SHP77 treated with DMSO at 0.1 percent for 48 hours (cell line): ENCODE data around the gene MCTP1.
"Not testable (repeated sequence)": the region's sequence is repeated elsewhere in the genome, so short reads cannot be mapped to it uniquely, and the experiment has no call there.

Source experiments
- DNase-seq: peaks from one replicate; lab custom pipeline; 2025; lab: John Stamatoyannopoulos, UW

Gene MCTP1

DNA sequence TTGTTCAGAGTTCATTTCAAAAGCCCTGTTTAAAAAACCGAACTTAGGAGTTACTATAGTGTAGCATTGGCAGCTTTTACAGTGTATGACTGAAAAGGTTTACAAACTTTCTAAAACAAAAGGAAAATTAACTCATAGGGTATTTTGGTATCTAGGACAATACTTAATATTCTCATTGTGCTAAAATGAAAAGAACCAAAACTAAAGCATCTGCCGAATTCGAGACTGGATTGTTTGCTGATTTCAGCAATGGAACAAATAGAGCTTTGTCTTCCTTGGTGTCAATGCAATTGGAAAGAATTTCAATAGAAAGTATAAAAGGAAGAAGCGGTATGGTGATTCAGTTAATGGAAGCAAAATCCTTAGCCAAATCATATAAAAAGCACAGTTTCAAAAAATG is 412.4 kb downstream of the MCTP1 start:
- no peak for DNase-seq

DNA sequence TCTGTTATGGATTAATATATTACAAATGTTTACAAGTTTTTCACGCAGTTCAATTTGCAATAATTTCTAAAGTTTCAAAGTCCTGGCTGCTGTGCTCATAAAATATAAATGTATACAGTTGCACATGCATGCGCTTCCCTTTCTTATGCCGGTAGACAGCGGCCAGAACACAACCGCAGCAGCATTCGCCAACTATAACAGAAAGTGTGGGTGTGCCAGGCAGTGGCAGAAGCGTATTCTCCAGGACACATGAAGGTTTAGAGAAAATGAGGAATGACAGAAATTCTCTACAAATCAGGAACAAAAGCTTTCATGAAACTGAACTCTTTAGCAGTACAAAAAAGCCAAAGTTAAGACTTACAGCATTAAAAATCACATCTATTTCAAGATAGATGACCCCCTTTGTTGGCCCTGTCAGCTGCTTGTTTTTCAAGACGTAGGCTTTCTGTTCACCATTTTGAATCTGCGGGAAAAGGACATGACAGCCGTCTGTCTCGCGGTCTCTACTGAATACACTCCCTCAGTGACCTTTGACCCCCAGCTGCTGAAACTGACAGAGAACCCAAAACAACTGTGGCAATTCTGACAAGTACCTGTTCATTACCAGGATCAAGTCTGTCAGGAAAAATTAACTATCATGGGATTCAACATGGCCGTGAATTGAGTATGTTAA is 414.2 kb downstream of the MCTP1 start:
- no peak for DNase-seq

DNA sequence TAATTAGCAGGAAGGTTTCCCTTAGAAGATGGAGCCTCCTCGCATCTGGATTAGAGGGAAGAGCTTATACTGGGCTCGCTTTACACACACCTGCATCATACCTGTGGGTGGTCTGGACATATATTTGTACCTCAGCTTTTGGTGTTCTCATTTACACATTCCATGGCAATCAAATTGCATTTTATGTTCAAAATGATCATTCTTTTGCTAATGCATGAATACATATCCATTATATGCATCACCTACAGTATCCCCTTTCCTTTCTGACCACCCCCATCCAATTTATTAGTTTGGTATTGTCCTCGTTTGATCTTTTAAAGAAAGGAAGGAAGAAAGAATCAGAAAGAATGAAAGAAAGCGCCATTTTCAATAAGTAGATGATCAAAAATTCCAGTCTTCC is 415.0 kb downstream of the MCTP1 start:
- no peak for DNase-seq

DNA sequence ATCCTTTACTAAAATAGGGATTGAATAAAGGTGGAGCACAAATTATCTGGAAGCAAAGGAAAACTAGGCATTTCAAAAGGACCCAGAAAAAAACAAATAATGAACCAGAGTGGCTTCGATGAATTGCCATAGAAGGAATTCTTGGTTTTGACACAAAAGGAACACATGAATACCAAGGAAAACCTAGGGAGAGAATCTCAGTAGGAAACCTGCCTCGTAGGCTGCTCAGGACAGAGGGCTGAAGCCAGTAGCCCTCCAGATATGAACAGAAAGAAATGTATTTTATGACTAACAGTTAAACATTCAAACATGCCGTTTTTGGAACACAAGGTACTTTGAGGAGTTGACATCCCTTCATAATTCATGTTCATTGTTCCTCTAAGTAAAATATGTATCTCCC is 420.9 kb downstream of the MCTP1 start:
- DNase-seq: no peak

DNA sequence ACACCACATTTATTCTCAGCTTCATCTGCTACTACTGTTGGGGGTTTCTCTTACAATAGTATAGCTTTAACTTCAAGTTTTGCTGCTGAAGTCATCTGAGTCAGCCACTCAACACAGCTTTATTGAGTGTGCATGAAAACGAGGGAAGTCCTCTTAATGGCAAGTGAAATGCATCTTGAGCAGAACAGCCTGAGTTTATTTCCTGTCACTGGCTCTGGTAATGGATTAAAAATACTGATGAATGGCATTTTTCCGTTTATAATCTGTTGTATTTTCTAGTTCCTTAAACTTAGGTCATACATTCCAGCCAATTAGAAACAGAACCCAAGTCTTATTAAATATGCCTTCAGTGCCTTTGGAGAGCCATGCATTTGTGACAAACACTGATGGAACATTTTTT is 427.8 kb downstream of the MCTP1 start:
- no peak for DNase-seq

DNA sequence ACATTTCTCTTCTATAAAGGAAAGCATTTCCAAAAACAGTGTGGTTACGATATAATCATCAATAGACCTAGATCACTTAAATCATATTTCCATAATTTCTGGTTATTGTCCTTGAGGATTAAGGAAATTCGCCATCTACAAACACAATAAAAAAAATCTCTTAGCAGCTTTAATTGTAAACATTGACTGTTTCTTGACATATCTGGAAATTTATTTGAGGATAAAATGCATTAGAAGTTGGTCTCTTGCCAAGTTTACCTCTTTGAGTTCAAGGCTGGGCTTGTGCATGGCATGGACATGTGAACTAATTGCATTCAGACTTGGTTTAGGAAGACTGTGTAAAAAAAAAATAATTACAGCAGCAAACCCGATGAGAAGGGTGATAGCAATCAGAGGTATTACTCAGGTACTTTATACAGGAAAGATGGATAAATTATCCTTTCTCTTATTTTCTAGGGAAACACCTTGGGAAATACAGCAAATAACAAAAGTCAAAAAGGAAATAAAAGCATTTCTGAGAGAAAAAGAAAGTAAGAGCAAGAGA is 428.6 kb downstream of the MCTP1 start:
- no peak for DNase-seq

DNA sequence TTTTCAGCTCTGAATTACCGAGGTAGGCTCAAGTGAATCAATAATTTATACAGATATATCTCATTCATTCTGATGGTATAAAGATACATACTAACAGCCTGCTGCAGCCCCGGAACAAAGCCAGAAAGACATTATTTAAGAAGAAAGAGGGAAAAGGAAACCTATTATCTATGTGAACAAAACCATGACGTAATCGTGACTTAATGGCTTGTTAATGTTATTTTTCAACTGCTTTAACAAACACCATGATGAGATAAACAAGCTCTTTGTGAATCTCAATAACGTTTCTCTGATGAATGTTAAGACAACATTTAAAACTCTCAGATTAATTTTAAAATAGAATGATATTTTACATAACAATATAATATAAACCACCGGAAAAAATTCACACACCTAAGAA is 429.4 kb downstream of the MCTP1 start:
- no peak for DNase-seq

DNA sequence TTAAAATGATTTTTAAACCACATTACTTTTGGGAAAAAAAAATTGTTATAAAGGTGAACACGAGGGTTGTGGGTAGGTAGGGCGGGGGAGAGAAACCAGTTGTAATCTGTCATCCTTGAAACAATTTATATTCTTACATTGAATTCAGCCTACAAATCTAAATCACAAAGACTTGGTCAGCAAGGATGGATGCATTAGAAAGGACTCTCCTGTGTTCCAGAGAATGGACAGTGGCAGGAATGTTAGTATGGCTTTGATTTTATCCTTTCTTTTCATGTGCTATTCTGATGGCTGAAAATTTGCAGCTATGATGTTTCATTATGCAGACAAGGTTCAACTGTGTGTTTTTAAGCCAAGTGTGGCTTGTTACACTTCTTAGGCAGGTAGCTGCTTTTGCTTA is 431.8 kb downstream of the MCTP1 start:
- no peak for DNase-seq

DNA sequence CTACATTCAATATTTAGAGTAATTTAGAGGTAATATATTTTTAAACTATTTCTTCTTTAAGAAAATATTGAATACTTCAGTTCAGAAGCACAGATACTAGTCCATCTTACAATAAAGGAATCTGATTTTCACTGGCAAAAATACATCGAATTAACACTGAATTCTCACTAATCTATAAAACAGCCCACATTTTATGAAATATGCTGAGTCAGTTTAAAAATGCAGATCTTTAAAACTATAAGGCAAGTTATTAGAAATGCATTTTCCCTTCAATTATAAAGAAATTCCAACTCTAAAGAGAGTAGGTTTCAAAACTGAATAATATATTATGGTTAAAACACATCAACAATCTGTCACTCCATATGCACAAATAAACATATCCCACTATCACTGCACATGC is 433.9 kb downstream of the MCTP1 start:
- no peak for DNase-seq

DNA sequence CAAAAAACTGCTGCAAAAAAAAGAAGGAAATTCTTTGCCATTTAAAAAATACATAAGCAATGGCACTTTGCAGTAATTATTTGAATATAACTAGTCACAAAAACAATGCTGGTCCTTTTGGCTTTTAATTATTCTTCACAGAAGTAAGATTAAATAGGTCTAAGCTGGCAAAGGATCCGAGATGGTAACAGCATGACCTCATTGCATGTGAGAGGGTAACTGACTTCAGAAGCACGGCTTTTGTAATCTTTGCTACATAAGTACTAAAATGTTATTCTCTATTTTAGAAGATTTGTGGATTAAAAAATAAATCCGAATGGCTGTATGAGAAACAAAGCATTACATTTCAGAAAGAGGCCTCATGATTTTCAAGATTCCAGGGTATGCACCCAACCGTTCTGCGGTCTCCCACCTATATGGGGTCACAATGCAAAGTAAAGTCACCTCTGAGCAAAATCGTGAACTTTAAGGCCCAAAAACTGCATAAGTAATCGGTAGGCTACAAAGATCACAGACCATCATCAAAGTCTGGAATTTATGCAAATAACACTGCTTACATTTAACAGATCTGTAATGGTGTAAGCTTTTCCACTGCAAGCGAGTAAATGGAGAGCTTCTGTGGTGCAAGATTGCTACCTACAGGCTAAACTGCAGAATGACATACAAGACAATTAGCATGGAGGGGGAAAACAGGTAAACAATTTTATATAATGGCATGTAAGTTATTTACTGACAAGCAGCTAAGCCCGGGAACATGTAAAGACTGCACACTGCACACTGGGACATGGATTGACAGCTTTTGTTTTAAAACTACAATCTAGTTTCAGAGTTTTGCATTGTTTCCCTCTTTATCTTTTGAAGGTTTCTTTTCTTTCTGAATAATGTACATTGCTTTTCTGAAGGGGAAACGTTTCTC is 434.8 kb downstream of the MCTP1 start:
- DNase-seq: peak; percentile 67

DNA sequence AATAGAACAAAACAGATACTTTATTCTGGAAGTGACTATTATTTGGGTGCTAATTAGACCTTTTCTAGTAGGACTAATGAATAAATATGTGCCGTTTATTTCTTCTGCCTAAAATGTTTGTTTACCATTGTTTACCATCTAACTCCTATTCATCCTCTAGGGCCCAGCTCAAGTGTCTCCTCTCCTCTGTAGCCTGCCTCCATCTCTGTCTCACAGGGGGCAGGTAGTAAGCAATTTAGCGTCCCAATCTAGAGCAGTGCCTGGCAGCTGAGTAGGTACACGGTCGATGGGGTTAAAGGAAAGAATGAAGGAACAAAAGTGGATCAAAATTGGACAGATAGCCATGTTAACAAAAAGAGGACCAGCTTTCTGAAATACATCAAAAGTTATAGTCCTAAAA is 435.6 kb downstream of the MCTP1 start:
- no peak for DNase-seq

DNA sequence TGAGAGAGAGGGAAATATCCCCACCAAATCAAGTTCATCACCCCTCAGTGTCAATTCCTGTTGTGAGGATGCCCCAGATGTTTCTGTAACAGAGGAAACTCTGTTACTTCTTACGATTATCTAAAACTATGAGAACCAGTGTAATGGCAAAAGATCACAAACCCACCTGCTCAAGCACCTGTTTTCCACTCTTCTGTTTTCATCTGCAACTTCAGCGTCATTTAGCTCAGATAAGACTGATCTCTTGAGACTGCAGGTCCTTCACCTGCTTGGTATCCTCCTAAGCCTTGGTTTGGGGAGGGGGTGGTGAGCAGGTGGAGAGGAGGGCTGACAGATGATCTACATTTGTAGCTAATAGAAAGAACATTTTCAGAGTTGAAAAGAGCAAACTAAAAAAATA is 437.2 kb downstream of the MCTP1 start:
- DNase-seq: no peak

DNA sequence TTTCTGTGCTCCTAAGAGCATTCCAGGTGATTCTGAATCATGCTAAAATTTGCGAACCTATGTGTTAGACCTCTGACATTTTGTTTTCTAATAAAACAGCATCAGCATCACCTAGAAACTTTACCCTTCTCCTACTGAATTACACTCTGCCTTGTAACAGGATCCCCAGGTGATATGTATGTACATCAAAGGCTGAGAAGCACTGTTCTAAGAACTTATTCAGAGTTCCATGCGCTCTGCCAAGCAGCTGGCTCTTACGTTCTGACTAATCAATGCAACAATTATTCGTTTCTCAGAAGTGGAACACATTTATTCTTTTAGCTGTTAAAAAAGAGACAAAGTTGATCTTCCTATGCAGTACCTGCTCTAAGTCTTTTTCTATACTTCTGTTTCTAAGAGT is 437.9 kb downstream of the MCTP1 start:
- no peak for DNase-seq

DNA sequence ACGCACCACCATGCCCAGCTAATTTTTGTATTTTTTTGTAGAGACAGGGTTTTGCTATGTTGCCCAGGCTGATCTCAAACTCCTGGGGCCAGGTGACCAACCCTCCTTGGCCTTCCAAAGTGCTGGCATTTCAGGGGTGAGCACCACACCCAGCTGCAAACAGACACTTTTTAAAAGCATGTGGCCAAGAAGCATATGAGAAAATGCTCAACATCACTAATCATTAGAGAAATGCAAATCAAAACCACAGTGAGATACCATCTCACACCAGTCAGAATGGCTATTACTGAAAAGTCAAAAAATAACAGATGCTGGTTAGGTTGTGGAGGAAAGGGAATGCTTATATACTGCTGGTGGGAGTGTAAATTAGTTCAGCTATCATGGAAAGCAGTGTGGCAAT is 439.2 kb downstream of the MCTP1 start:
- not testable (repeated sequence) for DNase-seq

DNA sequence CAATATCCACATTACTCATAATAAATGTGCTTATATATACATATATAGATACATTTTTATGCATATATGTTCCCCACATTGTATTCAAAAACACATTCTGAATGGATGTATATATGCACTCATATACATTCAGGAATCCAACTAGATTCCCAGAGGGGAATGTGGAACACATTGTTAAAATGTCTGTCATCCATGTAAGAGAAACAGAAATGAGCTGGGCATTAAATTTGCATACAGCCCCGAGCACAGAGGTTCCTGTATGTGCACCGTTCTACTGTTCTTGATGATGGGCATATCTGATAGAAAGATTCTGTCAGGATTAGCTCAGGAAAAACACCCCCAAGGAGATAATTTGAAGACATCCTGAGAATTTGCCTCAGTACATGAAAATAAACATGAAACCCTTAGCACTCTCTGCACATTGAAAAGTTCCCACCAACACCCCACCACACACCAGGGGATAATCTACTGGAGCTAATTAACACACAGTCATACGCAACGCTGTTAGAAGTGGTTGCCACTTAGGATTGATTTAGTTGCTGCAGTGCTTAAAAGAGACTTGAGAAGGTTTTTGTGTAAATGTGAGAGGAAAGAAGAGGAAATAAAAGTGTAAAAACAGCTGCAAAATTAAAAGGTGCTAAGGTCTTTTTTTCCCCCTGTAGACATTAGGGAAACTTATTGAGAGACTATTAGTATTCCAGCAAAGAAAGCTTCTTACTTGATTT is 443.1 kb downstream of the MCTP1 start:
- DNase-seq: no peak

DNA sequence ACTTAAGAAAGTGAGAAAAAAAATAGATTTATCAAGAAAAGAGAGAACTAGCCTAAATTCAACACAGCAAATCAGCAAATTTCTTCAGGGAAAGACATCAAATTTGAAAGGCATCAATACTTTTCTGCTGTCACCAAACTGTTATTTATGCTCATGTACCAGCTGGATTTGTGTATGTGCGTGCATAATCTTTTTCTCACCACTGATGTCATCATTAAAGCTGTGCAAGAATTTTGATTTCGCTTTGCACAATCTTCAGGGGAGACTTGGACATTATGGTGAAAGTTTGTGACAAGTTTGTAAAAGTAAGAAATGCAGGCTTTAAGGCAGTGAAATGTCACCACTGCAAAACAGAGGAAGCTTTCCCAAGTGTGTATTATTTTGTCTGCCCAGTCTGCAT is 451.0 kb downstream of the MCTP1 start:
- DNase-seq: no peak

DNA sequence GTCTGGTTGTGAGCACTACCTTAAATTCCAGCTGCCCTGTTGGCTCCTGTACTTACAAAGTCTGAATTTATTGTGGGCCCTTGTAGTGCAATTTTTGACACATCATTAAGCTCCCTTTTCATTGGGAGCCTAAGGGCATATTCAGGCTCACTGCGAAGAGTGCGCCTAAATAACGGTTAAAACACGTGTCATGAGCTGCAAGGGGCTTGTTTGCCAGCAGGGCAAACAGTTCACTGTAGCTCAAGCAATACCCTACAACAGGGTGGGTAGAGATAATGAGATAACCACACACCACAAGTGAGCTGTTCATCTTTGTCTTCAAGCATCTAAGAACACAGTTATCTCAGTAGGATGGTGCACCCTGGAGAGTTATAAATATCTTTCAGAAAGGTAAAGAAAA is 452.2 kb downstream of the MCTP1 start:
- no peak for DNase-seq

DNA sequence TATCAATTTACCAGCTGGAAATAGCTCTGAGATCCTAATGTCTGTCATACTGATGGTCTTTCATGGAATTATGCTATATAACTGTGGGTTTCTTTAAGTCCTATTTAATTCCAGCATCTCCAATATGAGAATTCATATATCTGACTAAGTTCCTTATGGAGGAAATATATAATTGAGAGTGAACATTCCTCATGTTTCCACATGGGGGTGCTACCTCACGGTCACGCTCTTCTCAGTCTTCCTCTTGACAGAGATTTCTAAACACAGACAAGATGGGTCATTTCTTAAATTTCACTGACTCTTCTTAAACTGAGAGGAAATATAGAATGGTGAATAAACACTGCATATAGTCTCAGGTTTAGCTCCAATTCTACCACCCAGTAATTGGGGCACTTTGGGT is 454.4 kb downstream of the MCTP1 start:
- DNase-seq: no peak

DNA sequence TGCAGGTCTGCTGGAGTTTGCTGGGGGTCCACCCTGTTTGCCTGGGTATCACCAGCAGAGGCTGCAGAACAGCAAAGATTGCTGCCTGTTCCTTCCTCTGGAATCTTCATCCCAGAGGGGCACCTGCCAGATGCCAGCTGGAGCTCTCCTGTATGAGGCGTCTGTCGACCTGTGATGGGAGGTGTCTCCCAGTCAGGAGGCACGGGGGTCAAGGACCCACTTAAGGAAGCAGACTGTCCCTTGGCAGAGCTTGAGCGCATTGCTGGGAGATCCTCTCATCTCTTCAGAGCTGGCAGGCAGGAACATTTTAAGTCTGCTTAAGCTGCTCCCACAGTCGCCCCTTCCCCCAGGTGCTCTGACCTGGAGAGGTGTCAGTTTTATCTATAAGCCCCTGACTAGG is 456.7 kb downstream of the MCTP1 start:
- DNase-seq: not testable (repeated sequence)

DNA sequence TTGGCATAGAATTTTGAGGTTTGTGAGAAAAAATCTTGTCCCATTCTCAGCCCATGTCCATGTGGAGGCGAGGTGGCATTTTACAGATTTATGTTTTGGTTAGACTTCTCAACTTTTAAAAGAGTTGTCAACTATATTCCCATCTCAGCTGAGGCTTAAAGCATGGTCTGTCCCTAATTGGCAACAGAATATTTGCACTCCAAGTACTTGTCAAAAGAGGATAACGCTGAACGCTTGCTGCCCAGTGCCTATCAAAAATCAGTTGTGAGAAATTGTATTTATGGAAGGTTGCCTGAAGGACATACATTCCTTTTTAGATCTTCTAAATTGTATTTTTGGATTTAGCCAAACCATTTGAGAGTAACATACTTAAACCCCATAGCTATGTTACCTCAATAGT is 464.4 kb downstream of the MCTP1 start:
- no peak for DNase-seq

DNA sequence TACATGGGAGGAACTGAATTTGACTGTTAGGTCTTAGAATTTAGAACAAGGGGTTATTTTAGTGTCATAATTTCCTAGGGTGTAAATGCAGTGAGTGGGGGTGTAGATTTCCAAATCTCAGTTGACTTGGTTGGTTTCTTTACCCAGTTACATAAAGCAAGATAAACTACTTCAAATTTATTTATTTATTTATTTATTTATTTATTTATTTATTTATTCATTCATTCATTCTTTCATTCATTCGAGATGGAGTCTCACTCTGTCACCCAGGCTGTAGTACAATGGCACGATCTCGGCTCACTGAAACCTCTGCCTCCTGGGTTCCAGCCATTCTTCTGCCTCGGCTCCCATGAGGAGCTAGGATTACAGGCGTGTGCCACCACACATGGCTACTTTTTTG is 466.0 kb downstream of the MCTP1 start:
- no peak for DNase-seq

DNA sequence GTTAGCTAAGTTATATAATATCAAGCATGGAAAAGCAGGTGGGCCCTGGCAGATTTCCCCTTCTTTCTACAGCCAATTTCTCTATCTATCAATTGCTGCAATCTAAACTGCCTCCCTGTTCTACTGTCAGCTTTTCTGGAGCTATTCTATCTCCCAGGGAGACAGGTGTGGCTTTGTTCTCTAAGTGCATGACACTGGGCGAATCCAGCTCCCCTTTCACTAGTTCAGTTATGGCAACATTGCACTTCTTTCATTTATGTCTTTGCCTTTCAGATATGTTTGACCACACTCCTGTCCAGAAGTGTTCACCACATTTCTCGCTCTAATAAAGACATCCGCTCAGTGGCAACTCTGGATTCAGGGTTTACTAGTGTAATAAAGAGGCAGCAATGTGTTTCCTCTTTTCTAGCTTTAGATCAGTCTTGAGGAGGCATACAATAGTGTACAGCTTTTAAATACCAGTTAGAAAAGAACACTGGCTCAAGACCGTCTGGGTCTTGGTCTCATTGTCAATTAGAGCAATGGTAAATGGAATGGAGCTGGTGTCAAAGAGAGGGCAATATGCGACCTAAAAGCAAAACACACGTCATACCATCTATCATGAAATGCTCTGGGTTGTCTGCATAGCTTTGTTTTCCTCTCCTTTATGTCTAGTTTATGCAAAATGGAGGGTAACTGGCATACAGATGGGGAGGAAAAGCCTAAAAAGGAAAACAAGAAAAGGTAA is 469.4 kb downstream of the MCTP1 start:
- peak; percentile 48 for DNase-seq
